B cell (primary cell): ENCODE results near the gene PRKCA.

Experiments
- CTCF ChIP-seq: fragments of 200-600 bp; IDR thresholded peaks from one replicate; pipeline ENCODE4 v1.8.0; 2022; ENCODE audit warnings: antibody characterized with exemption, mild to moderate bottlenecking
- EZH2 ChIP-seq: IDR thresholded peaks from 2 replicates; pipeline ENCODE4 v1.6.1; 2012; ENCODE audit warnings: borderline replicate concordance, low read depth, mild to moderate bottlenecking, moderate library complexity, low read length; ENCODE audit not compliant: insufficient read depth, poor library complexity, severe bottlenecking

GRCh38 chr17:66322764-66323163 is 20.4 kb downstream of the PRKCA start:
- TF ChIP-seq CTCF (no peak), EZH2 (no peak)
